GM12878 (cell line): ENCODE data around the gene ATP4B. TPM values are rescaled to one million over a fixed set of nuclear protein-coding genes. Genes with fewer than 3 reads are reported as not detected.

Experiments used
- ATAC-seq: fragments of 200-7000 bp; cut with Tn5 transposase; 3 replicates; pipeline ENCODE4 v1.9.1; 2020; ENCODE audit warnings: mild to moderate bottlenecking, moderate library complexity
- BruUV-seq: library from RNA; stranded (reverse); fragments of 400-500 nt; replicated peaks from 2 replicates; lab custom pipeline; 2021; lab: Mats Ljungman, UMichigan
- CTCF ChIA-PET: fragments of 300-600 bp; sonication (Branson Sonifier 250); formaldehyde crosslinking; extraction: SDS; loops from one replicate; lab custom pipeline; 2021; ENCODE audit warnings: inconsistent platforms; lab: Yijun Ruan, JAX
- POLR2A ChIA-PET: fragments of 350-600 bp; formaldehyde crosslinking; extraction: SDS; loops from one replicate; lab custom pipeline; 2021; ENCODE audit warnings: inconsistent platforms; lab: Charles Lee
- RAD21 ChIA-PET: fragments of 300-600 bp; sonication (Branson Sonifier 250); formaldehyde crosslinking; loops from one replicate; lab custom pipeline; 2023; ENCODE audit warnings: antibody characterized with exemption; ENCODE audit not compliant: unreplicated experiment; lab: Charles Lee
- SMC1A ChIA-PET: fragments of 300-600 bp; sonication (Branson Sonifier 250); formaldehyde crosslinking; loops from one replicate; lab custom pipeline; 2023; ENCODE audit not compliant: unreplicated experiment, uncharacterized antibody; lab: Charles Lee
- DNase-seq: peaks from one replicate; pipeline ENCODE4 v3.0.0-alpha.2; 2011; ENCODE audit warnings: low read depth, low spot score
- FAIRE-seq: peaks from 3 replicates; lab custom pipeline; 2011; peaks lifted over from hg19 to GRCh38; lab: Jason Lieb, UNC
- H2AFZ ChIP-seq: 2 replicates; pipeline ENCODE4 v1.6.0; 2011; ENCODE audit warnings: low read depth, low read length, control low read depth; ENCODE audit not compliant: control insufficient read depth
- H3K27ac ChIP-seq: 2 replicates; pipeline ENCODE4 v1.5.1; 2011; ENCODE audit warnings: control low read depth; ENCODE audit not compliant: control insufficient read depth, insufficient read depth
- H3K27me3 ChIP-seq, 2 experiments: replicated peaks in 1 of 2; 2 replicates each; pipeline versions ENCODE4 v1.6.0 to v1.6.1; 2011; ENCODE audit warnings: low read length in 1 of 2; ENCODE audit not compliant: control insufficient read depth in 2 of 2, insufficient read depth in 2 of 2
- H3K36me3 ChIP-seq, 2 experiments: 2 replicates each; pipeline ENCODE4 v1.5.1; 2011; ENCODE audit warnings: low read length in 1 of 2; ENCODE audit not compliant: control insufficient read depth in 2 of 2, insufficient read depth in 2 of 2
- H3K4me1 ChIP-seq: 2 replicates; pipeline ENCODE4 v1.6.1; 2011; ENCODE audit warnings: mild to moderate bottlenecking, low read length, moderate library complexity, mixed read lengths; ENCODE audit not compliant: control insufficient read depth, insufficient read depth
- H3K4me2 ChIP-seq: 2 replicates; pipeline ENCODE4 v1.6.0; 2011; ENCODE audit warnings: control low read depth; ENCODE audit not compliant: control insufficient read depth, insufficient read depth
- H3K4me3 ChIP-seq: fragments of 200-600 bp; sonication (generic); 2 replicates; pipeline ENCODE4 v1.5.1; 2016
- H3K79me2 ChIP-seq: 2 replicates; pipeline ENCODE4 v1.6.0; 2011; ENCODE audit warnings: low read length; ENCODE audit not compliant: control insufficient read depth, insufficient read depth
- H3K9ac ChIP-seq: 2 replicates; pipeline ENCODE4 v1.8.0; 2011; ENCODE audit warnings: low read length, control low read depth, mixed read lengths; ENCODE audit not compliant: control insufficient read depth, insufficient read depth
- H3K9me3 ChIP-seq: replicated peaks from 3 replicates; pipeline ENCODE4 v1.5.1; 2011; ENCODE audit warnings: mild to moderate bottlenecking, low read length; ENCODE audit not compliant: control insufficient read depth, insufficient read depth
- H4K20me1 ChIP-seq: 2 replicates; pipeline ENCODE4 v1.6.0; 2011; ENCODE audit not compliant: control insufficient read depth, insufficient read depth
- EGR1 ChIP-seq, 2 experiments: IDR thresholded peaks; 1 replicate in 1 of 2; 2 replicates in 1 of 2; pipeline ENCODE4 v1.6.1; 2011 to 2012; ENCODE audit warnings: low read depth in 2 of 2, low read length in 2 of 2, borderline replicate concordance in 1 of 2, mild to moderate bottlenecking in 1 of 2, moderate library complexity in 1 of 2
- HDAC2 ChIP-seq: fragments of 200-600 bp; sonication (generic); IDR thresholded peaks from 2 replicates; pipeline ENCODE4 v1.6.1; 2017
- RB1 ChIP-seq: fragments of 450-650 bp; formaldehyde crosslinking; IDR thresholded peaks from 2 replicates; pipeline ENCODE4 v1.6.1; 2017; ENCODE audit warnings: mild to moderate bottlenecking, borderline replicate concordance
- RFX5 ChIP-seq: IDR thresholded peaks from 2 replicates; pipeline ENCODE4 v1.6.1; 2011; ENCODE audit warnings: low read depth, low read length, improper control_type of control experiment
- SMC3 ChIP-seq: IDR thresholded peaks from 2 replicates; pipeline ENCODE4 v1.6.1; 2011; ENCODE audit warnings: low read length, improper control_type of control experiment, borderline replicate concordance
- TARDBP ChIP-seq: IDR thresholded peaks from 2 replicates; pipeline ENCODE4 v1.6.1; 2016; ENCODE audit warnings: borderline replicate concordance
- ZNF622 ChIP-seq: fragments of 450-650 bp; IDR thresholded peaks from 2 replicates; pipeline ENCODE4 v1.6.1; 2017; ENCODE audit warnings: mild to moderate bottlenecking, inconsistent platforms
- WGBS: methylation state at CpG from one replicate; pipeline ENCODE4 v1.1.6; 2016; ENCODE audit warnings: low lambda C conversion rate; ENCODE audit not compliant: insufficient replicate concordance, insufficient coverage; ENCODE audit errors: missing lambda C conversion rate; 5-methylcytosine and 5-hydroxymethylcytosine counted together
- in situ Hi-C: fragments of 300-500 bp; cut with MboI; formaldehyde crosslinking; loops from 9 replicates; pipeline ENCODE4 v1.14.3; 2018; ENCODE audit warnings: mixed read lengths
- intact Hi-C: fragments of 100-400 bp; cut with micrococcal nuclease; formaldehyde crosslinking; loops from one replicate; pipeline ENCODE4 v1.14.2; 2022; ENCODE audit not compliant: unreplicated experiment
- polyA plus RNA-seq, 11 experiments: library from polyadenylated mRNA; depleted of rRNA in 4 of 11; unstranded in 6 of 11; stranded (reverse) in 5 of 11; fragments of >200 nt; fragmentation: Nextera tagmentation in 4 of 11; fragmentation: Illumina TruSeq in 1 of 11; extraction: Ambion mirVana in 4 of 11; extraction: Trizol in 1 of 11; gene quantifications; 1 replicate in 1 of 11; 2 replicates in 10 of 11; pipeline versions ENCODE4 v1.2.1 to v1.2.3, GENCODE V29; 2011 to 2016; ENCODE audit warnings: inconsistent platforms in 2 of 11, missing spikeins in 2 of 11, low read depth in 1 of 11
- total RNA-seq, 4 experiments: library from RNA; depleted of rRNA in 3 of 4; stranded (reverse); fragments of >200 nt in 3 of 4; fragmentation: Illumina TruSeq in 1 of 4; extraction: Trizol in 1 of 4; gene quantifications; 2 replicates each; pipeline versions ENCODE4 v1.2.1 to v1.2.3, GENCODE V29; 2013 to 2021
- TF ChIP-seq, protein P1 (sequence below): fragments of 450-650 bp; IDR thresholded peaks from 2 replicates; pipeline ENCODE4 v1.6.1; 2018; ENCODE audit warnings: mild to moderate bottlenecking, low read depth, moderate library complexity; ENCODE audit not compliant: partially characterized antibody
- TF ChIP-seq, protein P2 (sequence below): fragments of 450-650 bp; formaldehyde crosslinking; IDR thresholded peaks from 2 replicates; pipeline ENCODE4 v1.5.0; 2022; ENCODE audit warnings: mild to moderate bottlenecking, missing genetic modification characterization

The ATP4B gene
- total and polyA plus RNA-seq, 10 of the 15 experiments (the other 5 are each of a cell fraction or from before 2014, with no cell fraction given): 0.05 to 0.33 (median 0.20) TPM; not detected in 4

DNA sequence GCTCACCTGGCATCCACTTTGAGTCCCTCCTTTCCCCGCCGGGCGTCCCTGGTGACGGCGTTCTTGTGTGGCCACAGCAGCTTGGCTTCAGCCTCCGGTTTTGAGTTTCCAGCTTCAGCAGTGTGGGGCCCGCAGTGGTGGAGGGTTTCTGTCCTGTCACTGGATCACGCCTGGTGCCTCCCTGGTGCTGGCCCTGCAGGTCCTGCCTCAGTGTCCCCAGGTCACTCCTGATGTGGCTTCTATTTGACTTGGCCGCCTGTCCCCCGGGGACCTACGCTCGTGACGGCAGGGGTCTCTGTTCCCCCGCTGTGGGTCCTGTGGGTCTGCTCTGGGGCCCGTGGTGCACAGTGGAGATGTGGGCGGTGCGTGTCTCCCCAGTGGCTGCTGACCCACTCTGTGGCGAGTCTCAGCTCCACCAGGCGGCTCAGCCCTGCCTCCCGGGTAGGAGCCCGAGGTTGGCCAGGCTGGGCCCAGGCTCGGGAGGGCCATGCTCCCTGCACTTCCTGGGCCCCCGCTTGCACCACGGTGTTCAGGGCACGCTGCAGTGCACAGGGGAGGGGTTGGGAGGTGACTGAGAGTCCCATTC is 1.9 kb downstream of the ATP4B start:
- BruUV-seq: no TSS peak
- Histone ChIP-seq H3K4me1 (no peaks in the 10 kb centered on the region), H3K4me2 (no peak overlapping the region), H3K9ac (no peak overlapping the region), H3K9me3 (no peaks in the 10 kb centered on the region), H2AFZ (no peak overlapping the region), H3K4me3 (no peak overlapping the region), H3K36me3 (no peaks in the 10 kb centered on the region), H4K20me1 (no peaks in the 10 kb centered on the region), H3K27ac (no peak overlapping the region), H3K79me2 (no peaks in the 10 kb centered on the region), H3K27me3 (no peaks in the 10 kb centered on the region)
- CTCF ChIA-PET: no interaction called here
- WGBS: 61% methylated on average over 25 of the region's 25 CpGs
- TF ChIP-seq HDAC2: no peak
- TF ChIP-seq EGR1 (IDR thresholded peaks at IDR 0.05; ENCODE audit: borderline replicate concordance in 1 of 2, low read depth in 2 of 2, low read length in 2 of 2): no peak
- TF ChIP-seq, protein P1, sequence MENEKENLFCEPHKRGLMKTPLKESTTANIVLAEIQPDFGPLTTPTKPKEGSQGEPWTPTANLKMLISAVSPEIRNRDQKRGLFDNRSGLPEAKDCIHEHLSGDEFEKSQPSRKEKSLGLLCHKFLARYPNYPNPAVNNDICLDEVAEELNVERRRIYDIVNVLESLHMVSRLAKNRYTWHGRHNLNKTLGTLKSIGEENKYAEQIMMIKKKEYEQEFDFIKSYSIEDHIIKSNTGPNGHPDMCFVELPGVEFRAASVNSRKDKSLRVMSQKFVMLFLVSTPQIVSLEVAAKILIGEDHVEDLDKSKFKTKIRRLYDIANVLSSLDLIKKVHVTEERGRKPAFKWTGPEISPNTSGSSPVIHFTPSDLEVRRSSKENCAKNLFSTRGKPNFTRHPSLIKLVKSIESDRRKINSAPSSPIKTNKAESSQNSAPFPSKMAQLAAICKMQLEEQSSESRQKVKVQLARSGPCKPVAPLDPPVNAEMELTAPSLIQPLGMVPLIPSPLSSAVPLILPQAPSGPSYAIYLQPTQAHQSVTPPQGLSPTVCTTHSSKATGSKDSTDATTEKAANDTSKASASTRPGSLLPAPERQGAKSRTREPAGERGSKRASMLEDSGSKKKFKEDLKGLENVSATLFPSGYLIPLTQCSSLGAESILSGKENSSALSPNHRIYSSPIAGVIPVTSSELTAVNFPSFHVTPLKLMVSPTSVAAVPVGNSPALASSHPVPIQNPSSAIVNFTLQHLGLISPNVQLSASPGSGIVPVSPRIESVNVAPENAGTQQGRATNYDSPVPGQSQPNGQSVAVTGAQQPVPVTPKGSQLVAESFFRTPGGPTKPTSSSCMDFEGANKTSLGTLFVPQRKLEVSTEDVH: no peak
- no peak for TF ChIP-seq RB1
- no peak for TF ChIP-seq ZNF622
- TF ChIP-seq RFX5: no peak
- TF ChIP-seq TARDBP: no peak
- TF ChIP-seq SMC3: no peak
- TF ChIP-seq, protein P2, sequence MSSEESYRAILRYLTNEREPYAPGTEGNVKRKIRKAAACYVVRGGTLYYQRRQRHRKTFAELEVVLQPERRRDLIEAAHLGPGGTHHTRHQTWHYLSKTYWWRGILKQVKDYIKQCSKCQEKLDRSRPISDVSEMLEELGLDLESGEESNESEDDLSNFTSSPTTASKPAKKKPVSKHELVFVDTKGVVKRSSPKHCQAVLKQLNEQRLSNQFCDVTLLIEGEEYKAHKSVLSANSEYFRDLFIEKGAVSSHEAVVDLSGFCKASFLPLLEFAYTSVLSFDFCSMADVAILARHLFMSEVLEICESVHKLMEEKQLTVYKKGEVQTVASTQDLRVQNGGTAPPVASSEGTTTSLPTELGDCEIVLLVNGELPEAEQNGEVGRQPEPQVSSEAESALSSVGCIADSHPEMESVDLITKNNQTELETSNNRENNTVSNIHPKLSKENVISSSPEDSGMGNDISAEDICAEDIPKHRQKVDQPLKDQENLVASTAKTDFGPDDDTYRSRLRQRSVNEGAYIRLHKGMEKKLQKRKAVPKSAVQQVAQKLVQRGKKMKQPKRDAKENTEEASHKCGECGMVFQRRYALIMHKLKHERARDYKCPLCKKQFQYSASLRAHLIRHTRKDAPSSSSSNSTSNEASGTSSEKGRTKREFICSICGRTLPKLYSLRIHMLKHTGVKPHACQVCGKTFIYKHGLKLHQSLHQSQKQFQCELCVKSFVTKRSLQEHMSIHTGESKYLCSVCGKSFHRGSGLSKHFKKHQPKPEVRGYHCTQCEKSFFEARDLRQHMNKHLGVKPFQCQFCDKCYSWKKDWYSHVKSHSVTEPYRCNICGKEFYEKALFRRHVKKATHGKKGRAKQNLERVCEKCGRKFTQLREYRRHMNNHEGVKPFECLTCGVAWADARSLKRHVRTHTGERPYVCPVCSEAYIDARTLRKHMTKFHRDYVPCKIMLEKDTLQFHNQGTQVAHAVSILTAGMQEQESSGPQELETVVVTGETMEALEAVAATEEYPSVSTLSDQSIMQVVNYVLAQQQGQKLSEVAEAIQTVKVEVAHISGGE (CRISPR knock-in tag): no peak
- SMC1A ChIA-PET: no interaction called here
- in situ Hi-C loops (no loop called here), intact Hi-C loops (no loop called here)
- FAIRE-seq (no peak), ATAC-seq (no peak), DNase-seq (no peak)
- POLR2A ChIA-PET: no interaction called here
- RAD21 ChIA-PET: no interaction called here
